Neural cell (in vitro differentiated cells): Measurements from ENCODE around the gene PCYT2. TPM values are rescaled to one million over a fixed set of nuclear protein-coding genes. Genes with fewer than 3 reads are reported as not detected.

Experiments used
- H2AFZ ChIP-seq: fragments of 200-600, 300-800 bp; sonication (generic), shearing (Covaris generic); 2 replicates; pipeline ENCODE4 v1.6.0; 2014; ENCODE audit warnings: low read depth, mild to moderate bottlenecking, antibody characterized with exemption, low read length, moderate library complexity
- H3F3A ChIP-seq: fragments of 200-600 bp; shearing (Covaris generic); 2 replicates; pipeline ENCODE4 v1.6.1; 2016; ENCODE audit warnings: mild to moderate bottlenecking, moderate library complexity, mixed read lengths, antibody characterized with exemption, low read length; ENCODE audit not compliant: insufficient read depth, poor library complexity, severe bottlenecking
- H3K27ac ChIP-seq: fragments of 200-600, 300-800 bp; sonication (generic), shearing (Covaris generic); 2 replicates; pipeline ENCODE4 v1.5.1; 2014; ENCODE audit warnings: mild to moderate bottlenecking, low read length, moderate library complexity
- H3K27me3 ChIP-seq: fragments of 300-800, 200-600 bp; sonication (generic), shearing (Covaris generic); 2 replicates; pipeline ENCODE4 v1.6.0; 2014; ENCODE audit warnings: mild to moderate bottlenecking, low read depth, low read length, moderate library complexity; ENCODE audit not compliant: insufficient read depth
- H3K36me3 ChIP-seq: fragments of 300-800, 200-600 bp; sonication (generic), shearing (Covaris generic); 2 replicates; pipeline ENCODE4 v1.5.1; 2014; ENCODE audit warnings: mild to moderate bottlenecking, antibody characterized with exemption, low read length, moderate library complexity; ENCODE audit not compliant: insufficient read depth
- H3K4me2 ChIP-seq: fragments of 300-800, 200-600 bp; sonication (generic), shearing (Covaris generic); 2 replicates; pipeline ENCODE4 v1.6.0; 2014; ENCODE audit warnings: mild to moderate bottlenecking, low read length
- H3K4me3 ChIP-seq: fragments of 300-800, 200-600 bp; sonication (generic), shearing (Covaris generic); 2 replicates; pipeline ENCODE4 v1.5.1; 2014; ENCODE audit warnings: mild to moderate bottlenecking, low read length, moderate library complexity
- H3K79me2 ChIP-seq: fragments of 200-600 bp; shearing (Covaris generic); replicated peaks from 2 replicates; pipeline ENCODE4 v1.6.0; 2014; ENCODE audit warnings: mild to moderate bottlenecking, low read length, moderate library complexity; ENCODE audit not compliant: insufficient read depth
- H3K9ac ChIP-seq: fragments of 300-800, 200-600 bp; sonication (generic), shearing (Covaris generic); 2 replicates; pipeline ENCODE4 v1.6.1; 2016; ENCODE audit warnings: mild to moderate bottlenecking, low read length, mixed read lengths
- H3K9me2 ChIP-seq: fragments of 200-600 bp; shearing (Covaris generic); 2 replicates; pipeline ENCODE4 v1.6.1; 2016; ENCODE audit warnings: mild to moderate bottlenecking, low read length, mixed read lengths; ENCODE audit not compliant: insufficient read depth
- H3K9me3 ChIP-seq: fragments of 200-600, 300-800 bp; sonication (generic), shearing (Covaris generic); 2 replicates; pipeline ENCODE4 v1.6.1; 2016; ENCODE audit warnings: mild to moderate bottlenecking, mixed run types, low read length, moderate library complexity, mixed read lengths
- H4K20me1 ChIP-seq: fragments of 200-600 bp; shearing (Covaris generic); 2 replicates; pipeline ENCODE4 v1.6.1; 2016; ENCODE audit warnings: mild to moderate bottlenecking, mixed run types; ENCODE audit not compliant: insufficient read depth
- CTCF ChIP-seq: fragments of 450-650 bp; IDR thresholded peaks from 2 replicates; pipeline ENCODE4 v1.5.1; 2014; ENCODE audit warnings: antibody characterized with exemption, mild to moderate bottlenecking, moderate library complexity; ENCODE audit not compliant: poor library complexity, severe bottlenecking
- EP300 ChIP-seq: fragments of 450-650 bp; conservative IDR thresholded peaks from 2 replicates; pipeline ENCODE4 v1.6.1; 2014; ENCODE audit warnings: antibody characterized with exemption, mild to moderate bottlenecking, moderate library complexity; ENCODE audit not compliant: poor library complexity, severe bottlenecking
- EZH2 ChIP-seq: fragments of 200-600, 300-800 bp; shearing (Covaris generic), sonication (generic); IDR thresholded peaks from 2 replicates; pipeline ENCODE4 v1.6.1; 2014; ENCODE audit warnings: antibody characterized with exemption, low read length, borderline replicate concordance, mild to moderate bottlenecking; ENCODE audit not compliant: insufficient read depth, poor library complexity, severe bottlenecking
- MXI1 ChIP-seq: fragments of 450-650 bp; conservative IDR thresholded peaks from 2 replicates; pipeline ENCODE4 v1.6.1; 2014; ENCODE audit warnings: antibody characterized with exemption, mild to moderate bottlenecking; ENCODE audit not compliant: poor library complexity, severe bottlenecking
- POLR2AphosphoS5 ChIP-seq: IDR thresholded peaks from 2 replicates; pipeline ENCODE4 v1.6.1; 2012
- RAD21 ChIP-seq: fragments of 450-650 bp; conservative IDR thresholded peaks from 2 replicates; pipeline ENCODE4 v1.6.1; 2014; ENCODE audit warnings: antibody characterized with exemption, mild to moderate bottlenecking, moderate library complexity
- SMC3 ChIP-seq: fragments of 450-650 bp; conservative IDR thresholded peaks from 2 replicates; pipeline ENCODE4 v1.6.1; 2014; ENCODE audit warnings: antibody characterized with exemption, mild to moderate bottlenecking, moderate library complexity; ENCODE audit not compliant: poor library complexity
- TAF1 ChIP-seq: IDR thresholded peaks from 2 replicates; pipeline ENCODE4 v1.6.1; 2012; ENCODE audit warnings: low read depth
- polyA plus RNA-seq: library from polyadenylated mRNA; depleted of rRNA; stranded (reverse); fragments of >200 nt; gene quantifications from 2 replicates; pipeline ENCODE4 v1.2.3, GENCODE V29; 2014
- TF ChIP-seq, protein P1 (sequence below): IDR thresholded peaks from 2 replicates; pipeline ENCODE4 v1.6.1; 2012; ENCODE audit warnings: borderline replicate concordance

The PCYT2 gene
- polyA plus RNA-seq, 1 donor from 2014 or later = 35.3 TPM

GRCh38 chr17:81898885-81899284 lies 12.3 kb downstream of the PCYT2 start:
- H3K27me3 ChIP-seq = peaks cover 19% of the 10 kb centered on the region
- no peak overlapping the region for H3K27ac ChIP-seq
- H3F3A ChIP-seq = no peaks in the 10 kb centered on the region
- no peaks in the 10 kb centered on the region for H3K9me3 ChIP-seq
- no peak overlapping the region for H2AFZ ChIP-seq
- H4K20me1 ChIP-seq = no peaks in the 10 kb centered on the region
- no peak for TF ChIP-seq TAF1
- no peak for TF ChIP-seq CTCF
- no peak for TF ChIP-seq MXI1
- TF ChIP-seq EP300 = no peak
- no peak for TF ChIP-seq POLR2AphosphoS5
- TF ChIP-seq, protein P1, sequence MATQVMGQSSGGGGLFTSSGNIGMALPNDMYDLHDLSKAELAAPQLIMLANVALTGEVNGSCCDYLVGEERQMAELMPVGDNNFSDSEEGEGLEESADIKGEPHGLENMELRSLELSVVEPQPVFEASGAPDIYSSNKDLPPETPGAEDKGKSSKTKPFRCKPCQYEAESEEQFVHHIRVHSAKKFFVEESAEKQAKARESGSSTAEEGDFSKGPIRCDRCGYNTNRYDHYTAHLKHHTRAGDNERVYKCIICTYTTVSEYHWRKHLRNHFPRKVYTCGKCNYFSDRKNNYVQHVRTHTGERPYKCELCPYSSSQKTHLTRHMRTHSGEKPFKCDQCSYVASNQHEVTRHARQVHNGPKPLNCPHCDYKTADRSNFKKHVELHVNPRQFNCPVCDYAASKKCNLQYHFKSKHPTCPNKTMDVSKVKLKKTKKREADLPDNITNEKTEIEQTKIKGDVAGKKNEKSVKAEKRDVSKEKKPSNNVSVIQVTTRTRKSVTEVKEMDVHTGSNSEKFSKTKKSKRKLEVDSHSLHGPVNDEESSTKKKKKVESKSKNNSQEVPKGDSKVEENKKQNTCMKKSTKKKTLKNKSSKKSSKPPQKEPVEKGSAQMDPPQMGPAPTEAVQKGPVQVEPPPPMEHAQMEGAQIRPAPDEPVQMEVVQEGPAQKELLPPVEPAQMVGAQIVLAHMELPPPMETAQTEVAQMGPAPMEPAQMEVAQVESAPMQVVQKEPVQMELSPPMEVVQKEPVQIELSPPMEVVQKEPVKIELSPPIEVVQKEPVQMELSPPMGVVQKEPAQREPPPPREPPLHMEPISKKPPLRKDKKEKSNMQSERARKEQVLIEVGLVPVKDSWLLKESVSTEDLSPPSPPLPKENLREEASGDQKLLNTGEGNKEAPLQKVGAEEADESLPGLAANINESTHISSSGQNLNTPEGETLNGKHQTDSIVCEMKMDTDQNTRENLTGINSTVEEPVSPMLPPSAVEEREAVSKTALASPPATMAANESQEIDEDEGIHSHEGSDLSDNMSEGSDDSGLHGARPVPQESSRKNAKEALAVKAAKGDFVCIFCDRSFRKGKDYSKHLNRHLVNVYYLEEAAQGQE = no peak
- TF ChIP-seq SMC3 = no peak
- no peak for TF ChIP-seq EZH2
- no peaks in the 10 kb centered on the region for H3K36me3 ChIP-seq
- no peaks in the 10 kb centered on the region for H3K79me2 ChIP-seq
- no peak overlapping the region for H3K9ac ChIP-seq
- H3K4me3 ChIP-seq = no peak overlapping the region
- no peaks in the 10 kb centered on the region for H3K9me2 ChIP-seq
- no peak overlapping the region for H3K4me2 ChIP-seq

DNA sequence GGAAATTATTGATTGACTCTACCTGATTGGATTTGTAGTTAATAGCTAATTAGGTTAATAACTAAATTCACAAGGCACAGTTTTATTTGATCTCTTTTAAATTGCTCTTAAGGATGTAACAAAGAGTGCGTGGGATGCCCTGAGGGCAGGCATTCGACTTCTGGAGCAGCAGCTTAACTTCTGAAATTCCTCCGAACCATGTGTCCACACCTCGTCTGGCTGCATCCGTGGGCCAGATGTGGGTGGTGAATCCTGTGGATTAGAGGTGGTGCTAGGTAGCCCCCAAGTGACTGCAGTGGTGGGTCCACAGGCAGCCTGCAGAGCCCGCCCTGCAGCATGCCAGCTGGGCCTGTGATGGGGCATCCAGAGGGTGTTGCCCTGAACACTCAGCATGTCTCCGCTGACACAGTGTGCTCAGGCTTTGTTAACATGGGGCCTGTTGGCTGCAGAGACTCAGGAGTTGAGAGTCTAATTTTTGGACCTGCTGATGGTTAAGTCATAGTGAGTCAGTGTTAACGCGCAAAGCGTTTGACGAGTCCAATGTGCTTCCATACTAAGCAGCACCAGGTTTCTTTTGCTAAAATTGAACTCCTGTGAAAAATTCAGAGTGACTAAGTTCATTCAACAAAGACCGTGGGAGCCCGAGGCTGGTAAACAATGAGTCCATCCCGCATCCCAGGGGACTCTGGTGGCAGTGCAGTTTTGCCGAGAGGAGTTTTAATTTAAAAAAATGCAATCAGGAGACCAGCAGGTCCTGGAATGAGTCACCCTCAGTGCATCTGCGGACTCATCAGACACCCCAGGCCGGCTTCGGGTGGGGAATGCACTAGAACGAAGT lies 13.0 kb downstream of the PCYT2 start:
- Histone ChIP-seq H2AFZ (no peak overlapping the region), H3K4me2 (no peak overlapping the region), H3K79me2 (no peaks in the 10 kb centered on the region), H3K27me3 (peaks cover 19% of the 10 kb centered on the region), H3K9me2 (no peaks in the 10 kb centered on the region), H3K36me3 (no peaks in the 10 kb centered on the region), H3K27ac (no peak overlapping the region), H3F3A (no peaks in the 10 kb centered on the region), H3K9me3 (no peaks in the 10 kb centered on the region), H4K20me1 (no peaks in the 10 kb centered on the region), H3K4me3 (no peak overlapping the region), H3K9ac (no peak overlapping the region)
- no peak for TF ChIP-seq SMC3
- TF ChIP-seq TAF1 = no peak
- TF ChIP-seq RAD21 = no peak
- no peak for TF ChIP-seq MXI1
- no peak for TF ChIP-seq CTCF
- TF ChIP-seq EP300 = no peak
- TF ChIP-seq, protein P1 = no peak
